Upper lobe of right lung (tissue), 1 donor: ENCODE measurements around the gene MISFA. TPM values are rescaled to one million over a fixed set of nuclear protein-coding genes. Genes with fewer than 3 reads are reported as not detected.

ENCODE experiments used
- ATAC-seq: fragments of 200-7000 bp; cut with Tn5 transposase; one replicate; pipeline ENCODE4 v1.9.1; 2020; ENCODE audit warnings: mild to moderate bottlenecking, moderate library complexity
- DNase-seq: peaks from one replicate; pipeline ENCODE4 v3.0.0-alpha.2; 2020
- H3K27ac ChIP-seq: fragments of 200-600 bp; one replicate; pipeline ENCODE4 v1.8.0; 2022
- H3K27me3 ChIP-seq: fragments of 200-600 bp; one replicate; pipeline ENCODE4 v1.8.0; 2022; ENCODE audit warnings: mild to moderate bottlenecking
- H3K36me3 ChIP-seq: fragments of 200-600 bp; one replicate; pipeline ENCODE4 v1.8.0; 2022
- H3K4me1 ChIP-seq: fragments of 200-600 bp; one replicate; pipeline ENCODE4 v1.8.0; 2022
- H3K4me3 ChIP-seq: fragments of 200-600 bp; one replicate; pipeline ENCODE4 v1.8.0; 2022; ENCODE audit warnings: mild to moderate bottlenecking
- H3K9me3 ChIP-seq: fragments of 200-600 bp; one replicate; pipeline ENCODE4 v1.8.0; 2022
- CTCF ChIP-seq: fragments of 200-600 bp; IDR thresholded peaks from one replicate; pipeline ENCODE4 v1.8.0; 2022; ENCODE audit warnings: antibody characterized with exemption
- intact Hi-C: fragments of 100-400 bp; cut with DNase I; formaldehyde crosslinking; loops from one replicate; pipeline ENCODE4 v1.11.0; 2022
- total RNA-seq: library from RNA; stranded (reverse); fragmentation: NEBNext Ultra II Directional; extraction: Animal tissue kit (Norgen Biotek cat#: 25700); gene quantifications from one replicate; pipeline ENCODE4 v1.2.1, GENCODE V29; 2021
- donor health status: DM: no; HTN: yes; CAD: no; lungs with severe emphysema.

The MISFA gene
- total RNA-seq, 1 donor from 2014 or later, result 4.6 TPM

- Histone ChIP-seq H3K36me3 (peaks cover 82% of the 10 kb centered on the region), H3K4me3 (no peak overlapping the region), H3K4me1 (no peaks in the 10 kb centered on the region), H3K9me3 (no peaks in the 10 kb centered on the region), H3K27ac (no peak overlapping the region), H3K27me3 (no peaks in the 10 kb centered on the region)
- no peak for TF ChIP-seq CTCF
- intact Hi-C loops, result no loop called here
- no peak for ATAC-seq
- DNase-seq, result no peak
Measured at GRCh38 chr11:18612394-18612793, 12.8 kb downstream of the MISFA start.

- Histone ChIP-seq H3K4me1 (peaks cover 13% of the 10 kb centered on the region), H3K9me3 (no peaks in the 10 kb centered on the region), H3K27ac (no peak overlapping the region), H3K27me3 (no peaks in the 10 kb centered on the region), H3K36me3 (peaks cover 63% of the 10 kb centered on the region), H3K4me3 (no peak overlapping the region)
- TF ChIP-seq CTCF, result no peak
- no peak for ATAC-seq
- intact Hi-C loops, result no loop called here
- DNase-seq, result no peak
Measured at GRCh38 chr11:18614667-18615066, 15.1 kb downstream of the MISFA start.

- DNase-seq, result no peak
- H3K36me3 ChIP-seq, result peaks cover 51% of the 10 kb centered on the region
Measured at GRCh38 chr11:18615628-18616392, 16.2 kb downstream of the MISFA start.

GRCh38 chr11:18617688-18618341, 18.2 kb downstream of the MISFA start:
- Histone ChIP-seq H3K36me3 (peaks cover 34% of the 10 kb centered on the region), H3K27me3 (no peaks in the 10 kb centered on the region), H3K9me3 (no peaks in the 10 kb centered on the region), H3K4me1 (peaks cover 13% of the 10 kb centered on the region), H3K4me3 (peak overlapping the region; percentile 1), H3K27ac (peak overlapping the region; percentile 12)
- ATAC-seq (no peak), DNase-seq (no peak)
- no peak for TF ChIP-seq CTCF
- intact Hi-C loops, result no loop called here

More at GRCh38 chr11:18615628-18616392, 16.2 kb downstream of the MISFA start:
- H3K4me3 ChIP-seq, result no peak overlapping the region
- H3K4me1 ChIP-seq, result peaks cover 13% of the 10 kb centered on the region
- H3K27me3 ChIP-seq, result no peaks in the 10 kb centered on the region
- intact Hi-C loops, result no loop called here
- no peak for TF ChIP-seq CTCF
- H3K27ac ChIP-seq, result no peak overlapping the region
- no peaks in the 10 kb centered on the region for H3K9me3 ChIP-seq
- peak; percentile 47 for ATAC-seq

GRCh38 chr11:18618342-18619025, 18.9 kb downstream of the MISFA start:
- Histone ChIP-seq H3K4me3 (peak overlapping the region; percentile 1), H3K4me1 (peaks cover 13% of the 10 kb centered on the region), H3K27me3 (no peaks in the 10 kb centered on the region), H3K36me3 (peaks cover 29% of the 10 kb centered on the region), H3K9me3 (no peaks in the 10 kb centered on the region), H3K27ac (peak overlapping the region; percentile 12)
- intact Hi-C loops, result no loop called here
- no peak for TF ChIP-seq CTCF
- ATAC-seq (no peak), DNase-seq (no peak)
